GM23338 (cell line): ENCODE data around the gene FUT8. TPM values are rescaled to one million over a fixed set of nuclear protein-coding genes. Genes with fewer than 3 reads are reported as not detected.

Source experiments
- ATAC-seq: fragments of 200-7000 bp; cut with Tn5 transposase; 3 replicates; pipeline ENCODE4 v1.9.1; 2020
- DNase-seq: peaks from one replicate; pipeline ENCODE4 v3.0.0-alpha.2; 2015; ENCODE audit warnings: low spot score
- H2AFZ ChIP-seq: fragments of 200-600 bp; sonication (generic); 2 replicates; pipeline ENCODE4 v1.8.0; 2016; ENCODE audit warnings: antibody characterized with exemption, mild to moderate bottlenecking, moderate library complexity
- H3F3A ChIP-seq: fragments of 200-600 bp; sonication (generic); replicated peaks from 2 replicates; pipeline ENCODE4 v1.8.0; 2017; ENCODE audit warnings: antibody characterized with exemption, mixed run types, low read depth
- H3K27ac ChIP-seq: fragments of 200-600 bp; sonication (generic); 2 replicates; pipeline ENCODE4 v1.6.1; 2016; ENCODE audit warnings: low read depth
- H3K27me3 ChIP-seq: fragments of 200-600 bp; sonication (generic); 2 replicates; pipeline ENCODE4 v1.8.0; 2016; ENCODE audit warnings: mild to moderate bottlenecking, mixed run types, moderate library complexity; ENCODE audit not compliant: insufficient read depth
- H3K36me3 ChIP-seq: fragments of 200-600 bp; sonication (generic); 2 replicates; pipeline ENCODE4 v1.8.0; 2016; ENCODE audit warnings: mild to moderate bottlenecking; ENCODE audit not compliant: insufficient read depth
- H3K4me1 ChIP-seq: fragments of 200-600 bp; sonication (generic); 2 replicates; pipeline ENCODE4 v1.8.0; 2016; ENCODE audit warnings: mild to moderate bottlenecking, moderate library complexity; ENCODE audit not compliant: insufficient read depth
- H3K4me2 ChIP-seq: fragments of 200-600 bp; sonication (generic); 2 replicates; pipeline ENCODE4 v1.7.1; 2017; ENCODE audit warnings: mixed run types
- H3K4me3 ChIP-seq: fragments of 200-600 bp; sonication (generic); 2 replicates; pipeline ENCODE4 v1.6.1; 2016; ENCODE audit warnings: mixed run types
- H3K79me2 ChIP-seq: fragments of 200-600 bp; sonication (generic); replicated peaks from 2 replicates; pipeline ENCODE4 v1.8.0; 2017; ENCODE audit warnings: mild to moderate bottlenecking; ENCODE audit not compliant: insufficient read depth
- H3K9me2 ChIP-seq: fragments of 200-600 bp; sonication (generic); 2 replicates; pipeline ENCODE4 v1.8.0; 2017; ENCODE audit not compliant: insufficient read depth
- H4K20me1 ChIP-seq: fragments of 200-600 bp; sonication (generic); replicated peaks from 2 replicates; pipeline ENCODE4 v1.8.0; 2017; ENCODE audit warnings: mild to moderate bottlenecking; ENCODE audit not compliant: insufficient read depth
- H3K27ac Mint-ChIP-seq: 2 replicates; pipeline ENCODE4 v1.8.0; 2020; ENCODE audit warnings: inconsistent platforms, mild to moderate bottlenecking, moderate library complexity, mixed read lengths
- H3K27me3 Mint-ChIP-seq: 3 replicates; pipeline ENCODE4 v1.8.0; 2022; ENCODE audit warnings: low read depth, mild to moderate bottlenecking, moderate library complexity, mixed read lengths, inconsistent platforms; ENCODE audit not compliant: insufficient read depth, poor library complexity
- H3K36me3 Mint-ChIP-seq: 3 replicates; pipeline ENCODE4 v1.8.0; 2021; ENCODE audit warnings: low read depth, mild to moderate bottlenecking, inconsistent platforms, moderate library complexity, mixed read lengths
- H3K4me1 Mint-ChIP-seq: 3 replicates; pipeline ENCODE4 v1.8.0; 2020; ENCODE audit warnings: mild to moderate bottlenecking, inconsistent platforms, mixed read lengths
- H3K4me3 Mint-ChIP-seq: 3 replicates; pipeline ENCODE4 v1.8.0; 2021; ENCODE audit warnings: moderate library complexity, mild to moderate bottlenecking, inconsistent platforms, mixed read lengths
- H3K9me3 Mint-ChIP-seq: 3 replicates; pipeline ENCODE4 v1.8.0; 2020; ENCODE audit warnings: moderate library complexity, mild to moderate bottlenecking, inconsistent platforms, mixed read lengths
- CREB1 ChIP-seq: fragments of 250-450 bp; sonication (Bioruptor Pico); IDR thresholded peaks from 2 replicates; pipeline ENCODE4 v1.5.0; 2020; ENCODE audit warnings: low read depth, mild to moderate bottlenecking, moderate library complexity
- CTCF ChIP-seq, 2 experiments: fragments of 200-600 bp in 1 of 2; sonication (generic) in 1 of 2; conservative IDR thresholded peaks; 2 replicates each; pipeline versions ENCODE4 v1.5.1 to v1.6.1; 2016 to 2017; ENCODE audit warnings: antibody characterized with exemption in 2 of 2, low read depth in 2 of 2, mild to moderate bottlenecking in 2 of 2, moderate library complexity in 1 of 2
- ETS1 ChIP-seq: IDR thresholded peaks from 2 replicates; pipeline ENCODE4 v1.6.1; 2016; ENCODE audit warnings: antibody characterized with exemption
- EZH2 ChIP-seq: fragments of 200-600 bp; sonication (generic); IDR thresholded peaks from one replicate; pipeline ENCODE4 v1.8.0; 2017; ENCODE audit warnings: antibody characterized with exemption, mild to moderate bottlenecking, low read depth; ENCODE audit not compliant: unreplicated experiment
- EZH2phosphoT487 ChIP-seq: fragments of 200-600 bp; sonication (generic); IDR thresholded peaks from one replicate; pipeline ENCODE4 v1.8.1; 2018; ENCODE audit warnings: antibody characterized with exemption; ENCODE audit not compliant: unreplicated experiment
- JUNB ChIP-seq: IDR thresholded peaks from one replicate; pipeline ENCODE4 v1.6.1; 2016; ENCODE audit warnings: antibody characterized with exemption; ENCODE audit not compliant: unreplicated experiment
- NANOG ChIP-seq: IDR thresholded peaks from 2 replicates; pipeline ENCODE4 v1.6.1; 2016; ENCODE audit warnings: antibody characterized with exemption, borderline replicate concordance
- POLR2AphosphoS5 ChIP-seq: IDR thresholded peaks from 2 replicates; pipeline ENCODE4 v1.6.1; 2016; ENCODE audit warnings: antibody characterized with exemption, low read depth
- REST ChIP-seq: IDR thresholded peaks from one replicate; pipeline ENCODE4 v1.6.1; 2018; ENCODE audit warnings: antibody characterized with exemption; ENCODE audit not compliant: unreplicated experiment
- STAT1 ChIP-seq: IDR thresholded peaks from one replicate; pipeline ENCODE4 v1.6.1; 2016; ENCODE audit warnings: antibody characterized with exemption; ENCODE audit not compliant: unreplicated experiment
- ZNF114 ChIP-seq: fragments of 250-450 bp; sonication (Bioruptor Pico); IDR thresholded peaks from 2 replicates; pipeline ENCODE4 v1.5.0; 2020; ENCODE audit warnings: mild to moderate bottlenecking, moderate library complexity
- ZNF331 ChIP-seq: fragments of 250-450 bp; sonication (Bioruptor Pico); IDR thresholded peaks from 2 replicates; pipeline ENCODE4 v1.5.0; 2020; ENCODE audit warnings: low read depth, mild to moderate bottlenecking, moderate library complexity
- ZNF462 ChIP-seq: fragments of 250-450 bp; sonication (Bioruptor Pico); IDR thresholded peaks from 2 replicates; pipeline ENCODE4 v1.5.0; 2020; ENCODE audit warnings: mild to moderate bottlenecking, moderate library complexity
- polyA plus RNA-seq: library from polyadenylated mRNA; unstranded; fragments of >200 nt; fragmentation: Nextera tagmentation; extraction: Ambion mirVana; gene quantifications from 2 replicates; pipeline ENCODE4 v1.2.1, GENCODE V29; 2016
- total RNA-seq: library from RNA; depleted of rRNA; stranded (reverse); fragments of >200 nt; shearing (Covaris generic); gene quantifications from 2 replicates; pipeline ENCODE4 v1.2.3, GENCODE V29; 2014

Gene FUT8
- total and polyA plus RNA-seq, 2 experiments from 2014 or later, result 8.2 to 23.2 TPM

- H3F3A ChIP-seq, result no peaks in the 10 kb centered on the region
- ATAC-seq, result no peak
- H3K27ac ChIP-seq, result no peak overlapping the region
- H3K36me3 ChIP-seq, result no peaks in the 10 kb centered on the region
- H4K20me1 ChIP-seq, result no peaks in the 10 kb centered on the region
- peaks cover 3% of the 10 kb centered on the region for H3K27me3 Mint-ChIP-seq
- no peak overlapping the region for H3K4me3 ChIP-seq
- peaks cover 4% of the 10 kb centered on the region; the same call in 1 of the 2 replicates for H3K9me2 ChIP-seq
- no peak overlapping the region for H3K4me2 ChIP-seq
- H3K36me3 Mint-ChIP-seq, result no peaks in the 10 kb centered on the region
- no peaks in the 10 kb centered on the region for H3K9me3 Mint-ChIP-seq
- H3K4me3 Mint-ChIP-seq, result no peak overlapping the region
- no peak for DNase-seq
- H2AFZ ChIP-seq, result no peak overlapping the region
- H3K79me2 ChIP-seq, result no peaks in the 10 kb centered on the region
- no peaks in the 10 kb centered on the region for H3K4me1 ChIP-seq
- no peaks in the 10 kb centered on the region for H3K27me3 ChIP-seq
- no peak overlapping the region for H3K27ac Mint-ChIP-seq
- peaks cover 6% of the 10 kb centered on the region for H3K4me1 Mint-ChIP-seq
- TF ChIP-seq STAT1 (no peak), ZNF331 (CRISPR knock-in tag) (no peak), JUNB (no peak), ZNF114 (CRISPR knock-in tag) (no peak), POLR2AphosphoS5 (no peak), EZH2phosphoT487 (no peak), ZNF462 (CRISPR knock-in tag) (no peak), REST (no peak), NANOG (no peak), EZH2 (no peak), CREB1 (CRISPR knock-in tag) (no peak), ETS1 (no peak), CTCF (conservative IDR thresholded peaks at IDR 0.05; ENCODE audit: low read depth in 2 of 2) (no peak)
Measured at GRCh38 chr14:65783101-65783500, 370.6 kb downstream of the FUT8 start.
